Measurements from ENCODE around the gene FGF22.

Gene FGF22

DNA sequence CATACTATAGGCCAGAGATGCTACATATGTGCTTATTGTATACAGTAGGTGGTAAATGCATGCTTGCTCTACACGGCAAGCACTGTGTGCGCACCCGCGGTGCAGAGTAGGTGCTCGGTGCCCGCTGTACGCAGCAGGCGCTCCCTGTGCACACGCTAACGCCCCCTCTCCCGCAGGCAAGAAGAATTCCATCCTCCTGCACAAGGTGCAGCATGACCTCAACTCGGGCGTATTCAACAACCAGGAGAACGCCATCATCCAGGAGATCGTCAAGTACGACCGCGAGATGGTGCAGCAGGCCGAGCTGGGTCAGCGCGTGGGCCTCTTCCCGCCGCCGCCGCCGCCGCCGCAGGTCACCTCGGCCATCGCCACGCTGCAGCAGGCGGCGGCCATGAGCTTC, 24.1 kb upstream of the FGF22 start:
- Mint-ChIP-seq H3K4me3 (no peak overlapping the region), H3K27ac (no peak overlapping the region), H3K9me3 (no peaks in the 10 kb centered on the region), H3K27me3 (ENCODE audit: low read depth, poor library complexity) (no peaks in the 10 kb centered on the region), H3K4me1 (peaks cover 11% of the 10 kb centered on the region), H3K36me3 (ENCODE audit: low read depth) (peaks cover 52% of the 10 kb centered on the region)
- TF ChIP-seq, protein P1, sequence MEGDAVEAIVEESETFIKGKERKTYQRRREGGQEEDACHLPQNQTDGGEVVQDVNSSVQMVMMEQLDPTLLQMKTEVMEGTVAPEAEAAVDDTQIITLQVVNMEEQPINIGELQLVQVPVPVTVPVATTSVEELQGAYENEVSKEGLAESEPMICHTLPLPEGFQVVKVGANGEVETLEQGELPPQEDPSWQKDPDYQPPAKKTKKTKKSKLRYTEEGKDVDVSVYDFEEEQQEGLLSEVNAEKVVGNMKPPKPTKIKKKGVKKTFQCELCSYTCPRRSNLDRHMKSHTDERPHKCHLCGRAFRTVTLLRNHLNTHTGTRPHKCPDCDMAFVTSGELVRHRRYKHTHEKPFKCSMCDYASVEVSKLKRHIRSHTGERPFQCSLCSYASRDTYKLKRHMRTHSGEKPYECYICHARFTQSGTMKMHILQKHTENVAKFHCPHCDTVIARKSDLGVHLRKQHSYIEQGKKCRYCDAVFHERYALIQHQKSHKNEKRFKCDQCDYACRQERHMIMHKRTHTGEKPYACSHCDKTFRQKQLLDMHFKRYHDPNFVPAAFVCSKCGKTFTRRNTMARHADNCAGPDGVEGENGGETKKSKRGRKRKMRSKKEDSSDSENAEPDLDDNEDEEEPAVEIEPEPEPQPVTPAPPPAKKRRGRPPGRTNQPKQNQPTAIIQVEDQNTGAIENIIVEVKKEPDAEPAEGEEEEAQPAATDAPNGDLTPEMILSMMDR (IDR thresholded peaks at IDR 0.05) = no peak
- DNase-seq = no peak

DNA sequence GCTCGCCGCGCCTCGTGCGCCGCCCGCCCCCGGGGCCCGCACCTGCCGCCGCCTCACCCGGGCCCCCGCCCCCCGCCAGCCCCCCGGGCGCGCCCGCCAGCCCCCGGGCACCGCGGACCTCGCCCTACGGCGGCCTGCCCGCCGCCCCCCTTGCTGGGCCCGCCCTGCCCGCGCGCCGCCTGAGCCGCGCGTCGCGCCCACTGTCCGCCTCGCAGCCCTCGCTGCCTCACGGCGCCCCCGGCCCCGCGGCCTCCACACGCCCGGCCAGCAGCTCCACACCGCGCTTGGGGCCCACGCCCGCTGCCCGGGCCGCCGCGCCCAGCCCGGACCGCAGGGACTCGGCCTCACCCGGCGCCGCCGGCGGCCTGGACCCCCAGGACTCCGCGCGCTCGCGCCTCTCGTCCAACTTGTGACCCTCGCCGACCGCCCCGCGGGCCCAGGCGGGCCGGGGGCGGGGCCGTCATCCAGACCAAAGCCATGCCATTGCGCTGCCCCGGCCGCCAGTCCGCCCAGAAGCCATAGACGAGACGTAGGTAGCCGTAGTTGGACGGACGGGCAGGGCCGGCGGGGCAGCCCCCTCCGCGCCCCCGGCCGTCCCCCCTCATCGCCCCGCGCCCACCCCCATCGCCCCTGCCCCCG, 23.5 kb upstream of the FGF22 start:
- no peak overlapping the region for H3K27ac Mint-ChIP-seq
- H3K27me3 Mint-ChIP-seq (ENCODE audit: low read depth, poor library complexity) = no peaks in the 10 kb centered on the region
- DNase-seq = no peak
- peaks cover 47% of the 10 kb centered on the region for H3K36me3 Mint-ChIP-seq (ENCODE audit: low read depth)
- H3K4me3 Mint-ChIP-seq = no peak overlapping the region
- TF ChIP-seq, protein P1 (IDR thresholded peaks at IDR 0.05) = no peak
- H3K4me1 Mint-ChIP-seq = peaks cover 5% of the 10 kb centered on the region
- H3K9me3 Mint-ChIP-seq = no peaks in the 10 kb centered on the region

DNA sequence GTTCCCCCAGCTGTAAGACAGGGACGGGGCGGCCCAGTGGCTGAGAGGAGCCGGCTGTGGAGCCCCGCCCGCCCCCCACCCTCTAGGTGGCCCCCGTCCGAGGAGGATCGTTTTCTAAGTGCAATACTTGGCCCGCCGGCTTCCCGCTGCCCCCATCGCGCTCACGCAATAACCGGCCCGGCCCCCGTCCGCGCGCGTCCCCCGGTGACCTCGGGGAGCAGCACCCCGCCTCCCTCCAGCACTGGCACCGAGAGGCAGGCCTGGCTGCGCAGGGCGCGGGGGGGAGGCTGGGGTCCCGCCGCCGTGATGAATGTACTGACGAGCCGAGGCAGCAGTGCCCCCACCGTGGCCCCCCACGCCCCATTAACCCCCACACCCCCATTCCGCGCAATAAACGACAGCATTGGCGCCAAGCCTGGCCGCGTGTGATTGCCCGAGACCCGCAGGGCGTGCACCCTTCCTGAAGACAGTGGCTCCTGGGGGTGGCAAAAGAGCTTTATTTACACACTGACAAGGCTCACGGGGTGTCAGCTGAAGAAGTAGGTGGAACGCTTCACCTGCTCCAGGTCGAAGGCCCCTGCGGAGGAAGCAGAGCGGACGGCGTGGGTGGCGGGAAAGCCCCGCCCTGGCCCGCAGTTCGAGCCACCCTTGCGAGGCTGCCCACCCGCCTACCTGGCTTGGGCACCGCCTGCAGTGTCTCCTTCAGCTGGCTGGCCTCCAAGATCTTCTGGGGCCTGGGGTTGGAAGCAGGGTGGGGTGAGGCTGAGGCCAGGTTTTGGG, 22.7 kb upstream of the FGF22 start:
- H3K4me3 Mint-ChIP-seq = no peak overlapping the region
- H3K27me3 Mint-ChIP-seq (ENCODE audit: low read depth, poor library complexity) = no peaks in the 10 kb centered on the region
- no peaks in the 10 kb centered on the region for H3K9me3 Mint-ChIP-seq
- DNase-seq = no peak
- H3K27ac Mint-ChIP-seq = no peak overlapping the region
- TF ChIP-seq, protein P1 (IDR thresholded peaks at IDR 0.05) = no peak
- H3K36me3 Mint-ChIP-seq (ENCODE audit: low read depth) = peaks cover 47% of the 10 kb centered on the region
- no peaks in the 10 kb centered on the region for H3K4me1 Mint-ChIP-seq

DNA sequence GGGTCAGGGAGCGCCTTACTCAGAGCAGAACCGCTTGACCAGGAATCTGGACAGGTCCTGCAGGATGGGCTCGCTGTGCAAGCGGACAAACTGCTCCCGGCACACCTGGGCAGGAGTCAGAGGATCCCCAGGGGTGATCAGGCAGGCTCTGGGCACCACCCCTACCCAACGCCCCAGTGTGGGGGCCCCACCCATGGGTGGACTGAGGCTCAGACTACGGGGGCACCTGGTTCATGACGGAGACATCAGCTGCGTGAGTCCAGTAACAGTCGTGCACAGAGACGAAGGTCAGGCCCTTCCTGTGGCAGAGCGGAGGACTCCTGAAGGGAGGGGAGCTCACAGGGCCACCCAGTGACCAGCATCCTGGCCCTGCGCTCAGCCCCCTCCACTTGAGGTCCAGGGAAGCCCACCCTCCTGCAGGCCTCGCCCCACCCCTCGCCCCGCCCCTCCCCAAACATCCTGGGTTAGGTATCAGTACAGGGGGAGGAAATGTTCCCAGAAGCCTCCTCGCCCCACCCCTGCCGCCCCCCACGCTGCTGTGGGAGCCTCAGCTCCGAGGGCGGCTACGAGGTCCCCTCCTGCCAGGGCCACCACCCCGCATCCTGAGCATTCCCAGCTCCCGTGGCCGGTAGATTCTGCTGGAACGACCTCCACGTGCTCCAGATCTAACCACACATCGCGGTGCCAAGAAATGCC, 22.0 kb upstream of the FGF22 start:
- H3K9me3 Mint-ChIP-seq = no peaks in the 10 kb centered on the region

DNA sequence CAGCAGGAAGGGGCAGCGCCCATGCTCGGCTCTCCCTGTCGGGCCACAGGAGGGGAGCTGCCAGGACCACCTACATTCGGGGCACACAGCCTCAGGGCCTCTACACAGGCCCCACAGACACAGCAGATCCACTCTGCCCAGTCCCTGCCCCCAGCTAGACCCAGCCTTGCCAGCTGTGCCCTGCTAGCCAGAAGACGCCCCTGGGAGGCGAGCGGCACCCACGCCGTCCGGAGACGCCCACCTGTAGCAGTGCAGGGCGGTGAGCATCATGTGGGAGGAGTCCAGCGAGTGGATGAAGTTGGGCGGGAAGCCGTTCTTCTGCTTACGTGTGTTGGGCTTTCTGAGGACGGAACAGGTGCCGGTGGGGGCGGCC, 21.4 kb upstream of the FGF22 start:
- TF ChIP-seq, protein P1 (IDR thresholded peaks at IDR 0.05) = no peak
- H3K36me3 Mint-ChIP-seq (ENCODE audit: low read depth) = peaks cover 36% of the 10 kb centered on the region
- no peak for DNase-seq
- no peaks in the 10 kb centered on the region for H3K27me3 Mint-ChIP-seq (ENCODE audit: low read depth, poor library complexity)
- H3K9me3 Mint-ChIP-seq = no peaks in the 10 kb centered on the region
- no peak overlapping the region for H3K4me3 Mint-ChIP-seq
- H3K4me1 Mint-ChIP-seq = no peaks in the 10 kb centered on the region
- no peak overlapping the region for H3K27ac Mint-ChIP-seq

More for the DNA sequence above, 22.0 kb upstream of the FGF22 start:
- Mint-ChIP-seq H3K36me3 (ENCODE audit: low read depth) (peaks cover 41% of the 10 kb centered on the region), H3K27me3 (ENCODE audit: low read depth, poor library complexity) (no peaks in the 10 kb centered on the region), H3K4me1 (no peaks in the 10 kb centered on the region), H3K4me3 (no peak overlapping the region), H3K27ac (no peak overlapping the region)
- no peak for DNase-seq
- TF ChIP-seq, protein P1 (IDR thresholded peaks at IDR 0.05) = no peak

Data from nephron progenitor cell (in vitro differentiated cells).